Right lobe of liver (tissue), 4 donors: ENCODE results near the gene THSD7A.

Source experiments
- CTCF ChIP-seq, 4 donors: fragments of 200-600 bp in 3 of 4; fragments of 450-650 bp in 1 of 4; IDR thresholded peaks; one replicate each; pipeline versions ENCODE4 v1.5.1 to v1.8.0; 2016 to 2022; ENCODE audit warnings: antibody characterized with exemption in 4 of 4, mild to moderate bottlenecking in 2 of 4
- POLR2A ChIP-seq: fragments of 450-650 bp; IDR thresholded peaks from one replicate; pipeline ENCODE4 v1.6.1; 2017; ENCODE audit warnings: antibody characterized with exemption, mild to moderate bottlenecking
- donor health status: DM: no; HTN: no; CAD: no.
- donor health status: DM: no; HTN: no; CAD: no.
- donor health status: DM: no; HTN: yes; CAD: no.

- TF ChIP-seq CTCF (IDR thresholded peaks at IDR 0.05) (no peak), POLR2A (no peak)
Measured at GRCh38 chr7:11843113-11843765, 11.2 kb upstream of the THSD7A start.
